GM13976 (cell line): ENCODE data around the gene SYNGR2.

ENCODE experiments used
- DNase-seq: peaks from one replicate; pipeline ENCODE4 v3.0.0; 2012; ENCODE audit warnings: low spot score
- in situ Hi-C: fragments of 300-500 bp; cut with MboI; formaldehyde crosslinking; loops from one replicate; pipeline ENCODE4 v1.12.0; 2022; ENCODE audit warnings: low sequenced_read_pairs, mixed read lengths, inconsistent platforms; ENCODE audit not compliant: unreplicated experiment
- TF ChIP-seq, protein P1 (sequence below): IDR thresholded peaks from 2 replicates; pipeline ENCODE4 v1.5.1; 2012; ENCODE audit warnings: borderline replicate concordance, mild to moderate bottlenecking; ENCODE audit not compliant: insufficient read depth; ENCODE audit errors: extremely low read depth, missing control alignments, control extremely low read depth

The SYNGR2 gene

DNA sequence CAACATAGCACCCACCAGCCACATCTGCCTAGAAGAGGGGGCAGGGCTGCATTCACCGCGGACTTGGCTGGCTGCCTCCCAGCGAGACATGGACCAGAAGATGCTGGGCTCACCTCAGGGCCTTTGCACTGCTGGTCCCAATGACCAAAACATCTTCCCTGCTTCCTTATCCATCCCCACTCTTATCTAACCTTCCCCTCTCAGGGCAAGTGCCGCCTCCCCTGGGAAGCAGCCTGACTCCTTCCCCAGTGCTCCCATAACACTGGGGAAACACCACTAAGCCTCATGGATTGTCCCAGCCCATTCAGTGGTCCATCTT is 45.5 kb upstream of the SYNGR2 start:
- TF ChIP-seq, protein P1, sequence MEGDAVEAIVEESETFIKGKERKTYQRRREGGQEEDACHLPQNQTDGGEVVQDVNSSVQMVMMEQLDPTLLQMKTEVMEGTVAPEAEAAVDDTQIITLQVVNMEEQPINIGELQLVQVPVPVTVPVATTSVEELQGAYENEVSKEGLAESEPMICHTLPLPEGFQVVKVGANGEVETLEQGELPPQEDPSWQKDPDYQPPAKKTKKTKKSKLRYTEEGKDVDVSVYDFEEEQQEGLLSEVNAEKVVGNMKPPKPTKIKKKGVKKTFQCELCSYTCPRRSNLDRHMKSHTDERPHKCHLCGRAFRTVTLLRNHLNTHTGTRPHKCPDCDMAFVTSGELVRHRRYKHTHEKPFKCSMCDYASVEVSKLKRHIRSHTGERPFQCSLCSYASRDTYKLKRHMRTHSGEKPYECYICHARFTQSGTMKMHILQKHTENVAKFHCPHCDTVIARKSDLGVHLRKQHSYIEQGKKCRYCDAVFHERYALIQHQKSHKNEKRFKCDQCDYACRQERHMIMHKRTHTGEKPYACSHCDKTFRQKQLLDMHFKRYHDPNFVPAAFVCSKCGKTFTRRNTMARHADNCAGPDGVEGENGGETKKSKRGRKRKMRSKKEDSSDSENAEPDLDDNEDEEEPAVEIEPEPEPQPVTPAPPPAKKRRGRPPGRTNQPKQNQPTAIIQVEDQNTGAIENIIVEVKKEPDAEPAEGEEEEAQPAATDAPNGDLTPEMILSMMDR, result no peak
- in situ Hi-C loops, result no loop called here
- no peak for DNase-seq

DNA sequence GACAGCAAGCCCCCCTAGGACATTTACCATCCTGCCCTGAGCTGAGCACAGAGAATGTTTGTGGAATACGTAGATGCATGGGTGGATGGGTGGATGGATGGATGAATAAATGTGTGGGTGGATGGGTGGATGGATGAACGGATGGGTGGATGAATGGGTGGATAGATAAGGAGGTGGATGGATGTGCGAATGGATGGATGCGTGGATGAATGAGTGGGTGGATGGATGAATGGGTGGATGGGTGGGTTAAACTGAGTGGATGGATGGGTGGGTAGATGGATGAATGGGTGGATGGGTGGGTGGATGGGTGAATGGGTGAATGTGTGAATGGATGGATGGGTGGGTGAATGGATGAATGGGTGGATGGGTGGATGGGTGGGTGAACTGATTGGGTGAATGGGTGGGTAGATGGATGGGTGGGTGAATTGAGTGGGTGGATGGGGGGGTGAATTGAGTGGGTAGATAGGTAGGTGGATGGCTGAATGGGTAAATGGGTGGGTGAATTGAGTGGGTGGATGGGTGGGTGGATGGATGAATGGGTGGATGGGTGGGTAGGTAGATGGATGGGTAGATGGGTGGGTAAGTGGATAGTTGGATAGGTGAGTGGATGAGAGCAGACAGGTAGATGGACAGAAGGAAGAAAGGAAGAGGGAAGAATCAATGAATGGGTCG is 45.0 kb upstream of the SYNGR2 start:
- in situ Hi-C loops, result no loop called here
- TF ChIP-seq, protein P1, result no peak
- DNase-seq, result no peak

DNA sequence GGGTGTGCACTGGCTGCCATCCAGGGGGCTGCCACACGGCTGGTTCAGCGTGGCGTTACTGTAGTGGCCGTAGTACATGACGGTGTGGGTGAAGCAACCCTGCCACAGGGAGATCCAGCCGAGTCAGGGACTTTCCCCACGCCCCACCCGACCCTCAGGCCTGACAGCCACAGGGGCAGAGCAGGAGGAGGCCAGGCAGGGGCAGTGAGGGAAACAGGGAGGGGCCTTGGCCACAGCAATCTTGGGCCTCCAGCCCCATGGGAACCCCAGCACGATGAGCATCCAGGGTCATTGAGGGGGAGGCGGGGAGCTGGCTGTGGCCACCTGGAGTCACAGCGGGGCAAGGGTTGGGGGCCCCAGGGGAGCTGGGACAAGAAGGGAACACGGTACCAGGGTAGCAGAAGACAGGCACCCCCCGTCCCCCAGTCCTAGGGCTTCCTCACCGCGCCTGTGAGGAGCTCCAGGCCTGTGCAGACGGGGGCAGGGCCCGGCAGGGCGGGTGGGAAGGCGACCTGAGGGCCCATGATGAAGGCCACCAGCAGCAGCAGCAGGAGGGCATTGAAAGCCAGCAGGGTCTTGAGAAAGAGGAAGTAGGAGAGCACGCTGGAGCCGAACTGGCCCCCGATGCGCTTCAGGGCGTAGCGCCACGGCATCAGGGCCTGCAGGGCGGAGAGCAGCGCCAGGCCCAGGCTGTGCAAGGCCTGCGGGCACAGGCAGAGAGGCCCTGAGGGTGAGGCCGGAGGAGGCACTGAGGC is 44.1 kb upstream of the SYNGR2 start:
- peak; percentile 81 for DNase-seq
- in situ Hi-C loops, result no loop called here
- TF ChIP-seq, protein P1, result no peak

DNA sequence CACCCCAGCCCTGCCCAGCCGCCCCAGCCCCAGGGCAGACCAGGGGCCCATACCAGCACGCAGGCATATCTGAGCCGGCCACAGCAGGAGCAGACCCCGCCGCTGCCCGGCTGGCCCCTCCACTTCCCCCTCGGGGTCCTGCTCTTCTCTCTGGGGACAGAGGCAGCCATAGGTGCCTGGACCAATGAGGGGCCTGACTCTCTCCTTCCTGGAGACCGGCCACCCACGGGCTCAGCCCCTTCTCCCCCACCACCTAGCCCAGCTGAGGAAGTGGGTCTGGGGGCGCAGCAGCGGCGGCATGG is 43.6 kb upstream of the SYNGR2 start:
- DNase-seq, result no peak
- TF ChIP-seq, protein P1, result no peak
- in situ Hi-C loops, result no loop called here

DNA sequence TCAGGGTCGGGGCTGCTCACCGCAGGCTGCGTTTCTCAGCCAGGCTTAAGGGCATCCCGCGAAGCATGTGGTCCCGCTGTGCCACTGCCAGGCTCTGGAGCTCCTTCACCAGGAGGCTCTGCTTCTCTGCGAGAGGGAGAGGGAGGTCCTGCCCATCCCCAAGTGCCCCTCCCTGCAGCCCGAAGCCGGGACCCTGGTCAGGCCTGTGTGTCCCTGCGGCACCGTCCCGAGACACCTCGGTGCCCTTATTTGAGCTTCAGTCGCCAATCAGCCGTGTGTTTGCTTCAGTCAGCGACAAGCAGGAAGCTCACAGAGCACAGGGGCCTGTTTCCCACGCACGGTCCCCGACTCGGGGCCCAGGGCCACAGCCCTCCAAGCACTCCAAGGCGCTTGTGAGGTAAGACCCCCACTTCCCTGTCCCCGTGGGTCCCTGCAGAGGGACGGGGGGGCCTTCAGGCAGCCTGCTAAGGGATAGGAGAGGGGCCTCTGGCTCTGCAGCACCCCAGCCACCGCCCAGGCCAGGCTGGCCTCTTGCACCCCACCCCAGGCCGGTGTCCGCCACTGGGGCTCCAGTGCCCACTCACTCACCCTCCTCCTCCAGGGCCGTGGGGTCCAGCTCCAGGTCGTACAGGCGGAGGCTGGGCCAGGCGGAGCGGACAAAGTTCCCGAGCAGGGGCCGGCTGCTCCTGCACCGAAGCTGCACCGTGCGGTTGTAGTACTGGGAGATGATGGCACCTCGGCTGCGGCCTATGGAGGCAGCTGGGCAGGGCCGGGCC is 43.1 kb upstream of the SYNGR2 start:
- TF ChIP-seq, protein P1, result no peak
- DNase-seq, result no peak
- in situ Hi-C loops, result no loop called here

DNA sequence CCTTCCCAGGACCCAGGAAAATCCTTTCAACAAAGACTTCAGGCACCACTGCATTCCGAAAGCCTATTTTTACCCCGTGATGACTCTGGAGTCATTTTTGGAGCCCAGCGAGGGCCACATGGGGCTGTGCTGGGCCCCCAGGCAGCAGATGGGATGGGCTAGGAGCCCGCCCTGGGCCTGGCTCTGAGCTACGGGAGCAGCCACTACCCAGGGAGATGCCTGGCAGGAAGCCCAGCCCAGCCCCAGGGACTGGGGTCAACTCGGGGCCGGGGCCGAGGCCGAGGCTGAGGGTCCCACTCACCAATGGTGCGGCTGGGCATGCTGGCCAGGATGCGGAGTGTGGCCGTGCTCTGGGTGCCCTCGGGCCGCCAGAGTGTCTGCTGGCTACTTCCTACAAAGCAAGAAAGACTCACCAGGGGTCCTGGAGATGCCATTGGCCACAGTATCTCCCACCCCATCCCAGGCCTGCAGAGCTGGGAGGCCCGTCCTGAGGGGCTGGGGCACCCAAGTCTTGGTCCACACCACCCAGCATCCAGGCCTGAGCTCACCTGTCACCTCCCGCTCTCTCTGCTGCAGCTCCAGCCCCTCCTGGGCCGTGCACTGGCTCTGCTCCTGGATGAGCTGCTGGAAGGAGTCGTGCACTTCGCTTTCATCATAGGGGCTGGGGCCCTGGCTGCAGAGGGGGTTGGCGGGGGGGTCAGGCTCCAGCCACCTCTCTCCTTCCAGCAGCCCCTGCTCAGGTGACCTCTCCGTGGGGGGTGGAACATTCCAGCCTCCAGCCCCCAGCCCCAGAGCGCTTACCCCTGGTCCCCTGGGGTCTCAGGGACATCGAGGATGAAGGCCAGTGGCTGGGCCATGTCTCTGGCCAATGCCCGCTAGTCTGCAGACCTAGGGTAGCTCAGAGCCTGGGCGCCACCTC is 42.1 kb upstream of the SYNGR2 start:
- no peak for DNase-seq
- in situ Hi-C loops, result no loop called here
- TF ChIP-seq, protein P1, result no peak
